ENCODE data around the gene GVQW3.
"Not testable (repeated sequence)": the region's sequence is repeated elsewhere in the genome, so short reads cannot be mapped to it uniquely, and the experiment has no call there.

The GVQW3 gene

DNA sequence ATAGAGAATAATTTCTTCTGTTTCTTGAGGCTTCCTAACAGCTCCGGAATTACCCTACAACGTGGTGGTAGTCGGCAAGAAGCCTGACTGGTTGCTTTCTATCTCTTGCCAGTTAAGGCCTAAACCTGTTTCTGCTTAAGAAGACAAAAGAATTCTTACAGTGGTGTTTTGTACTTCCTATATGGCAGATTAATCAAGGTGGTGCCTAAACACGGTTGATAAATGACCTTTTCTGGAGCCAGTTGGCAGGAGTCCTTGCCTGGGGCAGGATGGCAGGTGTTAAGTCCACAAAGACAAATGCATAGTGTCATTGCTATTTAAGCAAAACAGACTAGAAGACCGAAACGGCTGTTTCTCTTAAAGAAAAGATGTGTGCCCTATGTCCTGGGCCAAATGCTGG, 9.9 kb downstream of the GVQW3 start:
- DNase-seq = no peak

DNA sequence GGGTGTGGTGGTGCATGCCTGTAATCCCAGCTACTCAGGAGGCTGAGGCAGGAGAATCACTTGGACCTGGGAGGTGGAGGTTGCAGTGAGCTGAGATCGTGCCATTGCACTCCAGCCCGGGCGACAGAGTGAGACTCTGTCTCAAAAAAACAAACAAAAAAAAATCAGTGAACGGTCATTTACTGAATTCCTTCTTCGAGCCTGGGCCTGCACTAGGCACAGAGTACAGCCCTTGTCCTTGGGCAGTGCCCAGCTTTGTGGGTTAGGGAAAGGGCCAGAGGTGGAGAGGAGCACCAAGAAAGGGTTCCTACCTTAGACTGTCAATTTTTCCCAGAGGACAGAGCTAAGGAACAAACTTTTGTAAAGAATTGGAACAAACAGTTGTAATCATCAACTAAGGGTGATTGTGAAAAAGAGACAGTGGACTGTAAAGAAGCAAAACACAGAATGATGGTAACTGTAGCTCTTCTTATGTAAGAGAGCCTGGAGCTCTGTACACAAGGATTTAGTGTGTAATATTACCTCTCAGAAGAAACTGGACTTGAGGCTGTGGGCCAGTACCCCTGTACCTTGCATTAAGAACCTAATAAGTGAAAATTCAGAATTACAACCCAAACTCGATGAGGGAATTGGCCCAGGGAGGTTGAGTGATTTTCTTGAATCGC, 10.8 kb downstream of the GVQW3 start:
- DNase-seq = no peak

DNA sequence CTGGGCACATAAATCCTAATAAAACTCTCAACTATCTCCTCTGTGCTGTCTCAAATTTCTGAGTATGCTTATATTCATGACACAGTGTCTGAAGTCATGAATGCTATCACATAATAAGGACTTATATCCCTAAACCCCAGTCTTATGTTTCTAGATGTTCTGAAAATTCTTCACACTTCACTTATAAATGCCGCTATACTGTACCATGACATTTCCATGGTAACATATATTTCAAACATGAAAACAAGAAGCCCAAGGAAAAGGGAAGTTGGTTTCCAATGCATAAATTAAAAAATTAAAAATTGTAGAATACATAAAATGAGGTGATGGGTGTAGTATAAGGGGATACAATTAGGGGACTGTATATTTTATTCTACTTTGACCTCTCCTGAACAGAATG, 11.7 kb downstream of the GVQW3 start:
- no peak for DNase-seq

DNA sequence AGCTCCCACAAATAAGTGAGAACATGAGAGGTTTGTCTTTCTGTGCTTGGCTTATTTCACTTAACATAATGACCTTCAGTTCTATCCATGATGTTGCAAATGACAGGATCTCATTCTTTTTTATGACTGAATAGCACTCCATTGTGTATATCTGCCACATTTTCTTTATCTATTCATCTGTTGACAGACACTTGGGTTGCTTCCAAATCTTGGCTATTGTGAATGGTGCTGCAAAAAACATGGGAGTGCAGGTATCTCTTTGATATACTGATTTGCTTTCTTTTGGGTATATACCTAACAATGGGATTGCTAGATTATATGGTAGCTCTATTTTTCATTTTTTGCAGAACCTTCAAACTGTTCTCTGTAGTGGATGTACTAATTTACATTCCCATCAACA, 13.3 kb downstream of the GVQW3 start:
- DNase-seq = no peak

DNA sequence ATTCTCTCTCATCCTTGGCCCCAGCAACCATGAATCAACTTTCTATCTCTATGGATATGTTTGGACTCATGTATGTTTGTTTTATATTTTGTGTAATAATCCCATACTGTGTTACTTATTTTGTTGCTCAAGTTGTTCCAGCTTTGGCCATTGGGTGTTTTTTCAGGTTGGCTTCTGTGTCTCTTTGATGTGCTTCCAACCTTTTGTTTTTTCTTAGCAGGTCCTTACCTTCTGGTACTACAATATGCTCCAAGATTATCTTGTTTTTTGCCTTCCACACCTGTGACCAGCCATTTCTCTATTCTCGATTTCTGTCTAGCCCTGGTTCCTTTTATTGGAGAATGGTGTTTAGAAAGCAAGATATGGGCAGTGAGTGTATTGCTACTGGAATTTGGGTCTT, 14.2 kb downstream of the GVQW3 start:
- no peak for DNase-seq

DNA sequence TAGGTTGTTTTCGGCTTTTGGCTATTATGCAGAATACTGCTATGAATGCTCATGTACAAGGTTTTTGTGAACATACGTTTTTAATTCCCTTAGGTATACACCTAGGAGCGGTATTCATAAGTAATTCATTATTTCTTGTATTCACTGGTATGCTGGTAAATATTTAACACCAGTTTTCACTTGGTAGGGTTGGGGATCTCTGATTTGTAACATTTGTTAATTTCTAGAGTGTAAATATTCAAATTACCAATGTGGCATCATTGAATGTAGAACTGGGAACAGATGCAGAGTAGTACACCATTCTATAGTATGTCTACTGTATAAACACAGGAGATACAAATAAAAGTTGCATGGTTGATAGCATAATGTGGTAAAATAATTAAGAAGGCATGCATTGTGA, 16.3 kb downstream of the GVQW3 start:
- no peak for DNase-seq

DNA sequence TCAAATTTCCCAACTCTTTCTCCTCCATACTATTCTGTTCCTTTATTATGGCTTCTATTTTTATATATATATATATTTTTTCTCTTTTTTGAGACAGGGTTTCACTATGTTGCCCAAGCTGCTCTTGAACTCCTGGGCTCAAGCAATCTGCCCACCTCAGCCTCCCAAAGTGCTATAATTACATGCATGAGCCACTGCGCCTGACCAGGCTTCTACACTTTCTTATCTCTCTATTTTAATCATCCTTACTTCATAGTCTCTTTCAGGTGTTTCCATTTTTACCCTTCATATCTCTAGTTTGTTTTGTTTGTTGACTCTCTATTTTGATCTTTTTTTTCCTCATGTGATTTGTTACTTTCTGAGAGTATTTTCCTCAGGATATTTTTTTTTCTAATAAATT, 19.8 kb downstream of the GVQW3 start:
- DNase-seq = no peak

DNA sequence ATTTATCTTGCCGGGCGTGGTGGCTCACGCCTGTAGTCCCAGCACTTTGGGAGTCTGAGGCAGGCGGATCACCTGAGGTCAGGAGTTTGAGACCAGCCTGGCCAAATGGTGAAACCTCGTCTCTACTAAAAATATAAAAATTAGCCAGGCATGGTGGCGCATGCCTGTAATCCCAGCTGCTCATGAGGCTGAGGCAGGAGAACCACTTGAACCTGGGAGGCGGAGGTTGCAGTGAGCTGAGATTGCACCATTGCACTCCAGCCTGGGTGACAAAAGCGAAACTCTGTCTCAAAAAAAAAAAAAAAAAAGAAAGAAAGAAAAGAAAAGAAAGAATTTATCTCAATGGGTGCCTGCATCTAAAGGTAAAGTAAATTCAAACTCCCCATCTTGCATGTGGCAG, 20.4 kb downstream of the GVQW3 start:
- DNase-seq = not testable (repeated sequence)

DNA sequence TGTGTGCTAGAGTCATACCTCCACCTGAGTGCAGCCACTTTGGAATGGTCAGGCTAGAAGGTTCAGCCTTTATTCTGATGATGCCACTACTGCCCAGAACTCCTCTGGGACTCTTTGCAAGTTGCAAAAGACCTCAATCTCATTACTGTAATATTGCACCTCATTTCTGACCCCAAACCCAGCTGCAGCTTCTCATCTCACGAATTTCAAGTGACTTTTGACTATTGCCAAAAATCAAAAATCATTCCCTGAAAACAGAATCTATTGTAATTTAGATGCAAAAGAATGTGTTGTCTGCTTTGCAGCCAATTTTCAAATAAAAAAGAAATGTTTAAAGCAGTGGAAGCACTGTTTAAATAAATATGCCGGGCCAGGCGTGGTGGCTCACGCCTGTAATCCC, 25.2 kb downstream of the GVQW3 start:
- DNase-seq = no peak

DNA sequence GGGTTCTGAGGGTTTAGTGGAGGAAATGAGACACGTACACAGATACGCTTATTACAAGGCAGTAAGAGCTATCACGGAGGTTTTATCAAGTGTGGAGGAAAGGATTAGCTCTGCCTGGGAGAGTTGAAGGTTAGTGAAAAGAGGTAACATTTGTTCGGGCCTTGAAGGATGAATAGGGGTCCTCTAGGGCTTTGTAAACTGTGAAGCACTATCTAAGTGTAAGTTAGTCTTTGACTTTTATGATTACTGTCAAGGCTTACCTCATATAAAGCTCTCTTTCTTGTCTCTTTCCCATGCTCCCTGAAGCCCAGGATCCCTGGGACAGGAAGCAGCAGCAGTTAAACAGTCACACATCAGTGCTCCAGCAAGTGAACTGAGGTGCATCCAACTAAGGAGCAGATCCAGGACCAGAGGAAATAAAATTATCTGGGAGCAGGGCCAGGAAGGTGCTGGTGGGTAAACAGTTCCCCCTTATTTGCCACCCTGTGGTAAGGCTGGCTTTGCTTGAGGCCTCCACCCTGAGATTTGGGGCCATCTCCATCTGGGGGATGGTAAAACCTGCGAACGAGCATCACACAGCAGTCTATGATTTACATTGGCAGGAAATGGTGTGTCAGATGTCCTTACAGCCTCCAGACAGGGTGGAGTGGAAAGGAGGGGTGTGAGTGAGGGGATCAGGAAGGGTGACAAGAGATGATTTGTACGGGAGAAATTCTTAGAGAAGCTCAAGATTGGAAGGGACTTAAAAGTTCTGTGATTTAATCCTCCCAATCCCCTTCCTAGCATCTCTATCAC, 27.2 kb downstream of the GVQW3 start:
- DNase-seq = no peak

DNA sequence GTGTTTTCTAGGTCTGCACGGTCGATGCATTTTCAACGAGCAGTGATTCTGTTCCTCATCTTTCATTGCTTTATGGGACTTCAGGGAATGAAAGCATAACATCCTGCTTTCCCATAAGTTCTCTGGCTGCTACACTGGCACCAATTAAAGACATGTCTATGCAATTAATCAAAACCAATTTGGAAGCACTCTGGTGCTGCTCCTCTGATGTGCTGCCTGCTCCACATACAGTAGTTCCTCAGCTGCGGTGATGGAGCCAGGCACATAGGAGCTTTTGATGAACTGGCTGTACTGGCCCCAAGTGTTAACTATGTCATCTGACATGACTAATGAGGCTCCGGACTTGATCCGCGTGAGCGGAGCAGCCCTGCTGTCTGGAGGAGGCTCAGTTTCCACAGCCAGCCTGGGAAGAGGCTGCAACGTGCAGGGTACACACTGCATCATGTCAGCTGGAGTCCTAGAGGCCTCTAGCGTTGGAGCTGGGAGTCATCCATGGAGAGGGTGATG, 29.8 kb downstream of the GVQW3 start:
- DNase-seq = no peak

DNA sequence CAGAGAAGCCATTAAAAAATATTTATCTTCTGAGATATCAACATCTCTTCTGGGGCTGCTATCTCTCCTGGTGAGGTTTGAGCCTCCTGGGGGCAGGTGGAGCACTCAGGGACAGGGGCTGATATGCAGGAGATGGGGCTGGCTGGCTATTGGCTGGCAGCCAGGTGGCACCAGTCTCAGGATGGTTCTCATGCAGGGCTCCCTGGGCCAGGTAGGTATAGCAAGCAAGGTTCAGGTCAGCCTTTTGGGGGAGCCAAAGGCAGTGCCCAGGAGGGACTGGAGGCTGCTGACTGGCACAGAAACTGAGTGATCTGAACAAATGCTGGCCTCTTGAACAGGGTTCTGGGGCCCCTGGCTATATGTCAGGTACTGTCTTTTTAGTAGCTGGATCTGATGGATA, 34.0 kb downstream of the GVQW3 start:
- DNase-seq = peak; percentile 4

DNA sequence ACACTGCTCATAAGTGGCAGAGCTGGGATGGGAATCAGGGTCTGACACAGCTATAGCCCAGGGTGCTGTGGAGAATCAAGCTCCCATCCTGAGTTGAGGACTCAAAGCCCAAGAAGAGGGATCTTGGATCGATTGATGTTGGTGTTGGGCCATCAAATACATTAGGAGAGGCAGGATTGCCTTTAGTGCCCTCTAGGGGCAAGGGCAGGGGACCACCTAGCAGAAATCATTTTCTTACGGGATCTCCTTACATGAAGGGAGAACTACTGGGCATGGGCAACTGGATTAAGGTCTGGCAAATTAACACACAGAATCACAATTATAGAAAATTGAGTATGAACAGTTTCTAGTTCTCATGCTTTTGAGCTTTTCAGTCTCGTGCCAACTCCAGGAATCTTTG, 38.8 kb downstream of the GVQW3 start:
- DNase-seq = peak; percentile 52

DNA sequence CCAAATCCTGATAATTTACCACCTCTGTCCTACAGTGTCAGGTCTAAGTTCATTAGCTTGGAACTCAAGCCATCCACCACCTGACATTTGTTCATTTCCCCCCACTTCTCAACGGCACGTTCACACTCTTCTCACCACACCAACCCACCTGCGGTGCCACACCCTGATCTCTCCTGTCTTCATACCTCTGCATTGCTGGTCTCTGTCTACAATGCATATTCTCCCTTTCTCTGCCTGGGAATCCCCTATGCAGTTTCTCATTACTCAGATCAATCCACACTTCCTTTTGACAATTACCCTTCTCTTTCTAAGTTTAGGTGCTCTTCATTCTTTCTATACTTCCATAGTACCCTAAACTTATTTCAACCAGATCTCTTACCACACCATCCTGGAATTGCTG, 43.3 kb downstream of the GVQW3 start:
- no peak for DNase-seq

DNA sequence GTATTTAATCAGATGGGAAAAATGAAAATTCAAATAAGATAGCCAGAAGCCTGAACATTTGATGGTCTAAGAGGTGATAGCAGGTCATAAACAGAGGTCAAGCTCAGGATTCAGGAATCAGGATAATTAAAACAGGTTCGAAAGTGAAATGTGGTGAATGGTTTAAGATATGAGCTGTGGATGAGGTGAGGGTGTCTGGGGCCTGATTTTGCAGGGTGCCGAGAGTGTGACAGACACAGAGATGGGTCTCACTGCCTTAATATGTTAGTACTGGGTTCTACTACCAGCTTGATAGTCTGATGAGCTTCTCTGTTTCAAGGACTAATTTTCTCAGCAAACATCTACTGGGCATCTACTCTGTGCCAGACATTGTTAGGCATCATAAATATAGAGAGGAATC, 43.8 kb downstream of the GVQW3 start:
- no peak for DNase-seq

DNA sequence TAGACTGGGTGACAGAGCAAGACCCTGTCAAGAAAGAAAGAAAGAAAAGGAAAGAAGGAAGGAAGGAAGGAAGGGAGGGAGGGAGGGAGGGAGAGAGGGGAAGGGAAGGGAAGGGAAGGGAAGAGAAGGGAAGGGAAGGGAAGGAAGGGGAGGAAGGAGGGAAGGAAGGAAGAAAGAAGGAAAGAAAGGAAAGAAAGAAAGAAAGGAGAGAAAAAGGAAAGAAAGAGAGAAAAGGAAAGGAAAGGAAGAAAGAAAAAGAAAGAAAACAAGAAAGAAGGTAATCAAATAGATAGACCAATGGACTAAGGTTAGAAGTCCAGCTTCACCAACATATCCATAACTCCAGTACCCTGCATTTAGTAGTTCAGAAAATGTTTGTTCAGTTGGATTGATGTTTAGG, 45.5 kb downstream of the GVQW3 start:
- no peak for DNase-seq

DNA sequence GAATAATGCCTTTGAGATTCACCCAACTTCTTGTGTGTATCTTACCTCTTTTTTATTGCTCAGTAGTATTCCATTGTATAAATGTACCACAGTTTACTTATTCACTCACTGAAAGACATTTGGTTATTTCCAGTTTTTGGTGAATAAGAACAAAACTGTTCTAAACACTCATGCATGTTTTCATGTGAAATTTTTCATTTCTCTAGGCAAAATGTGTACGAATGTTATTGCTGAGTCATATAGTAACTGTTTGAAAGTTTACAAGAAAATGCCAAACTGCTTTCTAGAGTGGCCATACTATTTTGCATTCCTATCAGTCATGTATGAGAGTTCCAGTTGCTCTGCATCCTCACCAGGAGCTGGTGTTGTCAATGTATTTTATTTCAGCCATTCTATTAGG, 54.9 kb downstream of the GVQW3 start:
- no peak for DNase-seq

DNA sequence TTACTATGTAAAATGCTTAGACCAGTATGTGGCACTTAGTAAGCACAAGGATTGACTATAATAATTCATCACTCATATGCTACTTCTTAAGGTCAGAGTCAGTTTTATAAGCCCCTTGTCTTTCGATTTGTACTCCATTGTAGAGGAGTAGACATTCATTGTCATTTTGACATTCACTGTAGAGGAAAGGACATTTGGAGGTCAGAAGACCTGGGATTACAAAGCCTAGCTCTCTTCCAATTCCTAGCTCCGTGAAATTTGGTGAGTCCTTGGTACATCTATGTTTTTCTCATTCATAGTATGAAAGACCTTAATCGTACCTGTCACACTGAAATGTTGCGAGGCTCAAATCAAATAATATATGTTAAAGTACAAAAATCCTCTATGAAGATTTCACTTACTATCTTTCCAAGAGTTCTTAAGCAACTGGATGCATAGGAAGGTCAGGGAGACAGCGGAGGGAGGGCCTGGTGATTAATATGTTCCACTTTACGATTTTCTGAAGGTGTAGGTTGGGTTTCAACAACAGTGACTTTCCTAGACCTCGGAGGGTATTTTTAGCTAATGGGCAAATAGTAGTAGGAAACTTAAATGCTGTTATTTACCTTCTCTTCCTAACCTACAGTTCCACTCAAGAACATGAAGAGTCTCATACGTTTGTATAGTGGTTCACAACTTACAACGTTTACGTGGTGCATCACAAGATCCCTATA, 62.3 kb downstream of the GVQW3 start:
- DNase-seq = peak; percentile 30

DNA sequence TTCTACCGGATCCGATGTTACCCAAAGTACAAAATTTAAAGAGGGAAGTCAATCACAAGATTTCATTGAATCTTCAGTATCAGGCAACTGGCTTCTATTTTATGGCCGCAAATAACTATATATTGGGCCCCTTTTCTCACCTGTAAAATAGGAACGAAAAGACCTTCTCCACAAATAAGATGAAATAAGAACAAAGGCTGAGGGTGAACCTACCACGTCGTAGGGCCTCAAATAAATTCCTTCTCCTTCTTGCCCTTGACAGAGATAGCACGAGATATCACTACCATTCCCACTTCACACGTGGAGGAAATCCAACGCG, 62.9 kb downstream of the GVQW3 start:
- DNase-seq = no peak

DNA sequence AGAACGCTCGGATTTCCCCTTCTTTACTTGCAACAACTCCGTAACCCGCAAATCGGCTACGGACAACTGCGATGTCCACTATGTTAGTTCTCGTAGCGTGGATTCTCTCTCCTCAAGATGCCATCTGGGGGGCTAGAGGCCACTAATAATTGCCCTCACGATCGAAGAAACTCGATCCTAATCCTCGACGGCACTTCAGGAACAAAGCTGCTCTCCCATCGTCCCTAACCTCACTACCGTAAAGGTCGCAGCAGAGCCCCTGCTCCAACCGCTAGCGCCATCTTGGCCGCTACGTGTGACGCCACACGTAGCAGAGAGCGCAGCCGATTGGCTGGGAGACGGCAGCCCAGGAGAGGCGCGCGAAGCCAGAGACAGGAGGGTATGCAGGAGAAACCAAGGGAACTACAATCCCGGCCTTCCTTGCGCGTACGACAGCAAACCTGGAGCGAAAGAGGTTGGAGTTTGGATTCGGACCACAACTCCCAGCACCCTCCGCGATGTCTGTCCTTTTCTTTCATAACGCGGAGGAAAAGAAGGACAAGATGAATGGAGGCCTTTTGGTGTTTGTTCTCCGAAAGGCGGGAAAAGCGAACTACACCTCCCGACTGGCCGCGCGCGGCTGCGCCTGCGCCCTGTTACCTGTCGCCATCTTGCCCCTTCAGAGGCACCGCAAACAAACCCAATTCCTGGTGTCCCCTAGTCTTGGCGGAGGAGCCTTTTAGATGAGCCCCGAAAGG, 63.4 kb downstream of the GVQW3 start, which contains the start of gene EMSY:
TSS of gene EMSY (plus strand) at position 635 of the 737 bp plus-strand sequence. CDS start 1,921 bp downstream, outside the sequence.
- peak; percentile 99 for DNase-seq

DNA sequence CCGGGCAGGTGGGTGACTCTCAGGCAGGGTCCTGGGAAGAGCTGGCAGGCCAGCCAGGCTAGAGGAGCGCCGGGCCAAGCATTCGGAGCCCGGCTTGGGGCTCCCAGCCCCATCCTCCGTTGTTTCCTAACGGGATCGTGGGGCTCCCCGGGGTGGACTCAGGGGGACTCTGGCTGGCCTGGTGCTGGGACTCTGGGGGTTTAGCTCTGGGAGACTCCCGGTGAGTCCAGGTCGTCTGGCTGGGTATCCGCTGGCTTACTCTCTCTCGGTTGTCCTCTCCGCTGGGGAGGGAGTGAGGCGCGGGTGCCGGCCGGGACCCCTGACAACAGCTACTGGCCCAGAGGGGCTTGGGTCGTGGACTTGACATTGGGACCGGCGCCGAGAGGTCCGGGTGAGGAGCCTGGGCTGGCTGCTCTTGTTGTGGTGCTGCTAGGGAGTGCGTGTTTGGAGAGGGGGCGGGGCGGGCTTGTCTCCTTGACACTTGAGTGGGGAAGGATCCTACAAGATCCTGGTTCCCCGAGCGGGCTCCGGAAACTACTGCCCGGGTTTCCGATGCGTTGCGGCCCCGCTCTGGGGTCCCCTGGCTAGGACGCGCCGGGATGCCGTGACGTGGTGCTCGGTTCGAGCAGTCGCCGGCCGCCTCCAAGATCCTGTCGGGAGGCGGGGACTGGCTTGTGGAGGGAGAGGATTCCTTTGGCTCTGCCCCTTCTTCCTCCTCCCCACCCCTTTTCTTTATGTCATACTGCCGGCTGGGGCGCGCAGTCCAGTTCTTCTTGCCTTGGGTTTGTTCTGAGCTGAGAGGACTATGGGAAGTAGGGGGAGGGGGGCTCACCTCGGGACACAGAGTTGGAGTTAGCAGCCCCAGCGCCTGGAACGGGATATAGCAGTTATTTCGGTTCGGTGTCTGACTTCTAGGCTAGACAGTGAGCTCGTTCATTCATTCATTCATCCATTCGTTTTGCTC, 64.3 kb downstream of the GVQW3 start:
- DNase-seq = peak; percentile 85

DNA sequence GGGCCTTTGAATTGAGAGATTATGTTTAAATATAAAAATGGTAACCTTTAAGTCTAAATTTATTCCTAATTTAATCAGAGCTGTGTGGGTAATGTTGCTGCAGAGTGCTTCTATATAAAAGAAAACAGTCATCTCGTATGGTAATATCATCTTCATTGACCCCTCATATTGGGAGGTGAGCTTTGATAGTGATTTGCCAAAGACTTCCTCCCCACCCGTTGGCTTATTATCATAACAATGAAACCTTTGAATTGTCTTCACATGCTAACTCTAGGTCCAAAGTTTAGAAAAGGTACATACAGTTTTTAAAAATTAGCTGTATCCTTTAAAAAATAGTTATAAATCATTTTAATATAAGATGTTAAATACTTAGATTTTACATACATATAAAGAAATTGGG, 67.4 kb downstream of the GVQW3 start:
- DNase-seq = no peak

All from hematopoietic multipotent progenitor cell treated with erythropoietin and hydrocortisone succinate and interleukin-3 and kit ligand, for 8 days (in vitro differentiated cells).